HCT116 (cell line): ENCODE measurements around the gene CACNA2D2.

Experiments
- CTCF ChIP-seq, 3 experiments: fragments of 200-600 bp in 1 of 3; sonication (generic) in 1 of 3; IDR thresholded peaks in 2 of 3; conservative IDR thresholded peaks in 1 of 3; 2 replicates each; pipeline ENCODE4 v1.5.1; 2012 to 2017; ENCODE audit warnings: low read depth in 2 of 3, low read length in 2 of 3, antibody characterized with exemption in 1 of 3, borderline replicate concordance in 1 of 3, control low read depth in 1 of 3, mild to moderate bottlenecking in 1 of 3, mixed read lengths in 1 of 3, mixed run types in 1 of 3, moderate library complexity in 1 of 3; ENCODE audit not compliant: insufficient read depth in 1 of 3
- ELF1 ChIP-seq: IDR thresholded peaks from 2 replicates; pipeline ENCODE4 v1.6.1; 2012; ENCODE audit warnings: low read depth, borderline replicate concordance
- EZH2 ChIP-seq: fragments of 200-600 bp; sonication (generic); IDR thresholded peaks from 2 replicates; pipeline ENCODE4 v1.6.1; 2017; ENCODE audit warnings: antibody characterized with exemption, mixed run types
- MAX ChIP-seq: IDR thresholded peaks from 2 replicates; pipeline ENCODE4 v1.6.1; 2012
- POLR2A ChIP-seq: IDR thresholded peaks from 2 replicates; pipeline ENCODE4 v1.7.0; 2011; ENCODE audit warnings: borderline replicate concordance; ENCODE audit not compliant: insufficient read depth, insufficient read length; ENCODE audit errors: extremely low read depth
- POLR2AphosphoS5 ChIP-seq: IDR thresholded peaks from 2 replicates; pipeline ENCODE4 v1.6.1; 2011; ENCODE audit warnings: mild to moderate bottlenecking, low read depth, low read length, moderate library complexity

GRCh38 chr3:50508821-50509220 is 5.4 kb upstream of the CACNA2D2 start:
- TF ChIP-seq CTCF (IDR thresholded peaks at IDR 0.05 in 2 of 3, conservative IDR thresholded peaks at IDR 0.05 in 1 of 3; ENCODE audit: borderline replicate concordance in 1 of 3, insufficient read depth in 1 of 3, low read depth in 2 of 3, low read length in 2 of 3) (no peak), POLR2A (no peak), MAX (no peak), ELF1 (no peak), POLR2AphosphoS5 (no peak), EZH2 (no peak)
